HG03565 (cell line): ENCODE measurements around the gene TTC12.
"Not testable (repeated sequence)": the region's sequence is repeated elsewhere in the genome, so short reads cannot be mapped to it uniquely, and the experiment has no call there.

Source experiments
- ATAC-seq: cut with Tn5 transposase; IDR thresholded peaks from one replicate; pipeline ENCODE4 v1.9.1; 2021; ENCODE audit warnings: mild to moderate bottlenecking, moderate library complexity; ENCODE audit not compliant: unreplicated experiment

Gene TTC12

DNA sequence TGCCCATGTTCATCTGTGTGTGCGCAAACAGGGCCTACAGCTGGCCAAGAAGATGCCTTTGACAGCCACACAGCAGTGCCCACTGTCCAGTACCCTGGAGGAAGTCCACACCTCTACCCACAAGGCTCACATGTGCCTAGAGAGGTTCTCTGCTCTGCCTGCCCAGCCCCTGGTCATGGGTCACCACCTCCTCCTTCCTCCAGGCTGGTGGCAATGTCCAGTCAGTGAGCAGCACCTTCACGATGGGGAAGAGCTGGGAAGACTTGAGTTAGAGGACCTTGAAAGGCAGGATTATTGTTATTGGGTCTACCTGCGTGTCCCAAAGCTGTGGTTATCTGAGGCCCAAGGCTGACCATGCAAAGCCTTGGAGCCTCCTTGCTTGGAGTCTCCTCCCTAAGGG, 28.4 kb upstream of the TTC12 start:
- ATAC-seq: no peak

DNA sequence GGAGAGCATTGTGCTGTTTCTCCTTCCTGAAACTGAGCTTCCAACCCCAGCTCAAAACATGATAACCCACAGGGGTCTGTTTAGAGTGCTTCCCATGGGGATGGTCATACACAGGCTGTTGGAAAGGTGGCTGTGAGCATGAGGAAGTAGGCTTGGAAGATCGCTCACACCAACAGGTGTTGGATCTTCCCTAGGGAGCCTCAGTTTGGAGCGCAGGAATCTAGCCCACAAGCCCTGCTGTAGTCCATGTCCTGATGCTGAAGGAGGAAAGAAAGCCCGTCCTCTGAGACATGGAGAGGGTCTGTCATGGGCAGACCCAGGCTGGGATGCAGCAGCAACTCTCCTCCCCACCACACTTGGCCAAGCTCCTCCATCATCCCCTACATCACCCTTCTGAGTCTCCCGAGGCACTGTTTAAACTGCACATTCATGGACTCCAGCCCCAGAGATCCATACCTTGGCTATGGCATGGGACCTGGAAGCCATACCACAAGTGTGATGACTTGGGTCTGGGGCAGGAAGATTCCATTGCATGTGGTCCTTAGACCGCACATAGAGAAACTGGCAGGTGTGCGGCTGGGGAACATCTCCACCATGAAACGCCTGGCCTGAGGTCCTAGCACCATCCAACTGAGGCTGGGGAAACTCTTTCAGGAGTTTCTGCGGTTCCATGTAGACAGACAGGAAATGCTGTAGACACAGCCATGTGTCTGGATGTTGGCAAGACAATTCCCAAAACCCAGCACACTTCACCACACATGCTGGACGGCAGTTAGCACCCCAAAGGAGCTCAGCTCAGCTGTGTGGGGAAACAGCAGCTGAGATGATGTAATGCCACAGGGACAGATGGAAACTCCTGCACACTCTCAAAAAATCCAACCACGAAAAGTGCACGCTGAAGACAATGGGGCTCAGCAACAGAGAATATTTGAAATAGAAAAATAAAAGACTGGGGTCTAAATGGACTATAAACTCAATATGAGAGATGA, 27.6 kb upstream of the TTC12 start:
- ATAC-seq: no peak

DNA sequence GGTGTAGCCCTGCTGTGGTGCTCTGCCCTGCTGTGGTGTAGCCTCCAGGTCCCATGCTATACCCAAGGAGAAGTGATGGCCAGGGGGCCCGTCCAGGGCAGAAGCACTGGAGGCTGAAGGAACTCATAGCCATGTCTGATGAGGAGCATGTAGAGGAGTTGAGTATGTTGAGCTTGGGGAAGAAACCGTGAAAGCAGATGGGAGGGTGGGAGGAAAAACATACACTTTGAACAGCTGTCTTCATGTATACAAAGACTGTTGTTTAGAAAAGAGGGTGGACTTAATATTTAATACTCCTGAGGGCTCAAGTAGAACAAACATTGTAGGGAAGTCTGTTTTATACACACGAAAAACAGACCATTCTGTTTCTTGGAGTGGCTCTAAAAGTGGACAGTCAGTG, 26.6 kb upstream of the TTC12 start:
- ATAC-seq: no peak

DNA sequence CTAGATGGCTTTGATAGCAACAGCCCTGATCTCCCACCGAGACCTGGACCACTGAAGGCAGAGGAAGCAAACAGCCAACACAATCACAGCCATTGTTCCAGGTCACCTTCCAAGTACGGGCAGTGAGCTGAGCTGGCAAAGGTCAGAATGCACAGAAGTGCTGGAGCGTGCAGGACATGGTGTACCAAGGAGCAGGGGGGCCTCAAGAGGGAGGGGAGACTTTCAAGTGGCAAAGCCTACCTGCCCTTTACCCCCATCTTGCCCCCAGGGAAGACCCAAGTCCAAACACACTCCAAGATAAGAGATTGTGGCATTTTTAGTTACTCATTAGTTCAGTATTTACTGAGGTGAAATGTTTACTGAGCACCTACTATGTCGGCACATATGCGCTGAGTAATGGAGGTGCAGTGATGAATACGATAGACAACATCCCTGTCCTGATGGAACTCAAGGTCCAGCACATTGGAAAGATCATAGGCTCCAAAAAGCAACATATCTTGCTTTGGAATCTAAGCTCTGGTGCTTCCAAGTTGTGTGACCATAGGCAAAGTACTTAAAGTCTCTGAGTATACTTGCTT, 26.0 kb upstream of the TTC12 start:
- ATAC-seq: no peak

DNA sequence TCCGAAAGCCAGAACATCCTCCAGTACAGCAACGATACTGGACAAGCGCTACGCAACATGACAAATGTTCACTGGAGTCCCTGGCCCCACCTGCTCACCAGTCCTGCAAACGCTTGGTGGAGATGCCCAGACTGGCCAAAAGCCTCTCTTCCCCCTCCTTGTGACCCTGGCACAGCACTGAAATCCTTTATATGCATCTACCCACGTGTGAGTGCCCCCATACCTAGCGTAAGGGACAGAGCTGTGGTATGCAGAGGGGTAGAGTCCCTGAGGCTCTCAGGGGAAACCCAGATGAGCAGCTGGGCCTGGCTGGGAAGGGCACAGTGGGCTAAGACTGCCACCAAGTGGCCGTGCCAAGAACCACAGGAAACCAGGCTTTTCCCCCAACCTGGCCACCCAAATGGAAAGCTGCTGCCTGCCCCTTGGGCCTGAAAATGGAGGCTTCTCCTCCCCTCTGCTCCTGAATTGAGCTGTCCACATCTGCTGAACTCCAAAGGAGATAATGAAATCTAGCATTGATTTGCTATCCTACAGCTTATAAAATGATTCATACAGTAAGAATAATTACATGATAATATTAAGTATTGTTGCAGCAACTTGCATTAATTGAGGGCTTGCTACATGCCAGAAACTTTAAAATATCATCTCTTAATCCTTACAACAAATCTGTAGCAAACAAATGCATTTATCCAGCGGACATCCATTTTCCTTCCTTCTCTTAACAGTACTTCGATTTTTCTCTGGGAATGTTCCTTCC, 24.8 kb upstream of the TTC12 start:
- peak; percentile 78 for ATAC-seq

DNA sequence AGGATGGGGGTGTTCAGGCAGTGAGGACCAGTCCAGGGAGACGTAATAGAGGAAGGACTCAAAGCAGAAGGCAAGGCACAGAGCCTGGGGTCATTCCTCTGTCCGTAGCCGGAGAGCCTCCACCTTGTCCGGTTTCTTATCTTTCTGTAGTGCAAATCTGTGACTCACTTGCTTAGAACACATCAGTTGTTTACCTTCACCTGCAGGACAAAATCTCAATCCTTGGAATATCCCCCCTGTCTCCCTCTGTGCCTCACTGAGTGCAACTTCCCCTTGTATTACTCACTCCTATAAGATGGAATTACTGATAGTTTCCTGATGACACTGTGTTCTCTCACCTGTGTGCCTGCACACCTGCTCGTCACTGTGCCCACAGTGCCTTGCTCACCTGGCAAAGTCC, 20.4 kb upstream of the TTC12 start:
- ATAC-seq: no peak

DNA sequence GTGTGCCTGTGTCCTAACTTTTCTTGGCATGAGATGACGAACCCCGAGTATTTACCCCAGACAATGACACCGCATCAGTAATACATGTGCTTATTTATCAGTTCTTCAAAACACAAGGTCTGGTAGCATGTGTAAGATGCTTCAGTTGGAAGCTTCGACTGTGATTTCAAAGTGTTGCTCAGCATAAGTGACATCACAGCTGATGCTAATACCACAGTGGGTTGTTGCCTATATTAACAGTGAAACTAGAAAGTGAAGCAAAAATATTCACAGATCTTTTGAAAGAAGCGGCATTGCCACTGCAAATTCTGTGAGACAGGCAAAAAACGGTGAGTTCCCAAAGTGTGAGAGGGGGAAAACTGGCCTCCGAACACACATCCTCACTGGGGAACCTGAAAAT, 18.4 kb upstream of the TTC12 start:
- ATAC-seq: no peak

DNA sequence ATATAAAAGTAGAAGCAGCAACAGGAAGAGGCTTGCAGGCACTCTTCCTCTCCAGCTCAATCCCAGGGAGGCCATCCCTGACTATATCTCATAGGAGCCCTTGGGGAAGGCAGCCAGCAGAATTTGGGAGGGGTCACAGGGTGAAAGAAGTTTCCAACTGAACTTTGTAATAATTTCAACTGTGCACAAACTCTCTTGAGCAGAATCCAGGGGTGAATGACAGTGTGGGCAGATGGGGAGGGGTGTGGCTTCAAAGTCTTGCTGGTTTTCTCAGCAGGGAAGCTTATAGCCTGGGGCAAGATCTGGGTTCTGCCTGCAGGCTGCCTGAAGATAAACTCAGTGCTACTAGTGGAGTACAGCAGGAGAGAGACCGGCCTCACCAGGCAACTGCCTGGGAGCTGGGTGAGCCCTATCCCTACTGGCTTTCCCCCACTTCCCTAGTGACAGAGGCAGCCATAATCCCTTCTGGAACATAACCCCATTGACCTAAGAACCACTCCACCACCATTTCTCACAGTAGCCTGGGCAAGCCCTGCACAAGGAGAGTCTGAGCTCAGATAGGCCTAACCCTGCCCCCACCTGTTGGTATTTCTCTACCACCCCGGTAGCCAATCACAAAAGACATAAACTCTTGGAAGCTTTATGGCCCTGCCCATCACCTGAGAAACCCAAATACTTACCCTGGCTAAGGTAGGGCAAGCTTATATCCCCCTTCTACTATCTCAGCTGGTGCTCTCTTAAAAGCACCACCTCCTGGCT, 17.8 kb upstream of the TTC12 start:
- ATAC-seq: no peak

DNA sequence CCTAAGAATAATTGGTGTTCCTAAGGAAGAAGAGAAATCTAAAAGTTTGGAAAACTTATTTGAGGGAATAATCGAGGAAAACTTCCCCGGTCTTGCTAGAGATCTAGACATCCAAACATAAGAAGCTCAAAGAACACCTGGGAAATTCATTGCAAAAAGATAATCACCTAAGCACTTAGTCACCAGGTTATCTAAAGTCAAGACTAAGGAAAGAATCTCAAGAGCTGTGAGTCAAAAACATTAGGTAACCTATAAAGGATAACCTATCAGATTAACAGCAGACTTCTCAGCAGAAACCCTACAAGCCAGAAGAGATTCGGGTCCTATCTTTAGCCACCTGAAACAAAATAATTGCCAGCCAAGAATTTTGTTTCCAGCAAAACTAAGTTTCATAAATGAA, 15.9 kb upstream of the TTC12 start:
- not testable (repeated sequence) for ATAC-seq

DNA sequence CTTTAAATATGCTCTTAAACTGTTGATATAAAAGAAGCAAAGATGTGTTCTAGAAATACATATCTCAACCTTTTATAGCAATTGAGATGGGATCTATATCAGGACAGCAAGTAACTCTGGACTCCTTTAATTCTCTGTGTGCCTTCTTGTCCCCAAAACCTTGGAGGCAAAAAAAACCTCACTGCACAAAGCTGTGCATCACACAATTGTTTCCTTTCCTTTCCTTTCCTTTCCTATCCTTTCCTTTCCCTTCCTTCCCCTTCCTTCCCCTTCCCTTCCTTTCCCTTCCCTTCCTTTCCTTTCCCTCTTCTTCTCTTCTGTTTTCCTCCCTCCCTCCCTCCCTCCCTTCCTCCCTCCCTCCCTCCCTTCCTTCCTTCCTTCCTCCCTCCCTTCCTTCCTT, 9.5 kb upstream of the TTC12 start:
- no peak for ATAC-seq

DNA sequence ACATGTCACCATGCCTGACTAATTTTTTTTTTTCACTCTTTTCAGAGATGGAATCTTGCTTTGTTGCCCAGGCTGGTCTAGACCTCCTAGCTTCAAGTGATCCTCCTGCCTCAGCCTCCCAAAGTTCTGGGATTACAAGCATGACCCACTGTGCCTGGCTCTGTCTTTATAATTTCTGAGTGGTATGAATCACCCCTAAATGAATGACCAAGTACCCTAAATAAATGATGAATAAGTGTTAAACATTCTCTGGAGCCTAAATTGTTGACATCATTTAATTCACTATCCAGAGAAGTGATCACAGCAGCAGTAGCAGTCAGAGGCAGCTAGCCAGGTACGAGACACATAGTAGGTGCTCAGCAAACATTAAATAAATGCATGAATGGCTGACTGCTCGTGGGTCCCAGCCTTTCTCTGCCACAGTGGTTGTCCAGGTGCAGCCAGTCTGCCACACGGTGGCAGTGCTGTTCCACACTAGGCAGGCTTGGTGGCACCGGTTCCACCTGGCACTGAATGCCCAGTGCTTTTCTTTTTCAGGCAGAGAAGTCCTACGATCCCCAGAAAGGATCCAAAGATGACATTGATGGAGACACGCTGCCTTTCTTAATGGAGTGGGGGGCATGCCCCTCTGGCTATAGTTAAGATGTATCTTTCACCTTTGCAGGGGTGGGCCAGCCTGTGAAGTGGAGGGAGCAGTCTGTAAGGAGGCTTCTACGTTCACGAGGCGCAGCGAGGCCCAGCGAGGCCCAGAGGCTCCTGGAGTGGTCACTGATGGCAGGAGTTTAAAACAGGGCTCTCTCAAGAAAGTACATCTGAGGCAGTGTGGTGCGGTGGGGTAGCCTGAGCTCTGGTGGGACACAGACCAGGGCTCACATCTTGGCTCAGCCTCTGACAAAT, 8.7 kb upstream of the TTC12 start:
- ATAC-seq: peak; percentile 45

DNA sequence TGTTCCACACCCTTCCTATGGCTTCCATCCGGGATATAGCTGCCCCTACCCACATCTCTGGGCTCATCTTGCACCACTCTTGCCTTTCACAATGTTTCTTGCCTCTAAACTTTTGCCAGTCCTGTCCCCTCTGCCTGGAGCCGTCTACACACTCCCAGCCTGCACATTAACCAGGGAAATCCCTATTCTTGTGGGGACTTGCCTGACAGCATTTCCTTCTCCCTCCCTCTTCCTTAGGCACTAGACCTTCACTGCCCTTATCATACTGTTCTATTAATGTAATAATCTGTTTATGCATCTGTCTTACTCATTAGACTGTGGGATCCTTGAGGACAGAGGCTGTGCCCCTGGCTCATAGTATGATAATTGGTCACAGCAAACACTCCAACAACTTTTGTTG, 5.8 kb upstream of the TTC12 start:
- ATAC-seq: no peak

DNA sequence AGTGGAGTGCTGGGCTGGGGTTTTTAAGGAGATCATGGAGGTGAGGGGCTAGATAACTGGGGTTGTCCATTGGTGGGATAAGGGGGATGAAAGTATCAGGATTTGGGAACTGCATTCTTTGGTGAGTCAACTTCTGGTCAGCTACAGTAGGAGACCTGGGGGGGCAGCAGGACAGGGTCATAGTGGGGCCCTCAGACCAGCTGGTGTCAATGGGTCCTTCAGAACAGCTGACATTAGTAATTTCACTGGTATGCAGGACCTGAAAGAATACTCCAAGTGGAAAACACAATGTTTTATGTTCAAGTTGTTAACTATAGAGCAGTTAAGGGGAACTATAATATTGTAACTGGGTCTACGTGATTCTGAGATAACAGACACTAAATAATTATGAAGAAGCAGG, 2.8 kb upstream of the TTC12 start:
- ATAC-seq: no peak

DNA sequence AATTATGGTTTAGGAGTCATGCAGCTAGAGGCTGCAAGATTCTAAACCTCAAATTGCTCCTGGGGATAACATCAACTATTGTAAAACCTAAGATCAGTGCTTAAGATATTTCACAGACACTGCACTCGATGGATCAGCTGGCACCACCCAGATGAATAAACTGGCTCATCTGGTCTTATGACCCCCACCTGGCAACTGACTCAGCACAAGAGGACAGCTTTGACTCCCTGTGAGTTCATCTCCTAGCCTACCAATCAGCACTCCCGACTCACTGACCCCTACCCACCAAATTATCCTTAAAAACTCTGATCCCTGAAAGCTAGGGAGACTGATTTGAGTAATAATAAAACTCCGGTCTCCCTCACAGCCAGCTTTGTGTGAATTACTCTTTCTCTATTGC, 782 bp upstream of the TTC12 start:
- no peak for ATAC-seq

DNA sequence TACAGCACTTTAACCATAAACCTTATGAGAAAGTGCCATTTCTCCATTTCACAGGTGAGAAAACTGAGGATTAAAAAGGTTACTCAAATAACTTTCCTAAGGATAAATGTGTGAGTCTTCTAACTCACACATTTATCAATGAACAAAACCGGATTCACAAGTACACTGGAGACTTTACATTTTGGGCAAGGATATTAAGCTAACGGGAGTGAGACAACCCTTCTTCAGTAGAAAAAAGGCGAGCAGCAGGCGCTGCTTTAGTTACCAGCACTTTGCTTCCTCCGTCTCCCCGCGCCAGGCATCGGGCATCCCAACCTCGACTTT, 356 bp upstream of the TTC12 start:
- ATAC-seq: no peak

DNA sequence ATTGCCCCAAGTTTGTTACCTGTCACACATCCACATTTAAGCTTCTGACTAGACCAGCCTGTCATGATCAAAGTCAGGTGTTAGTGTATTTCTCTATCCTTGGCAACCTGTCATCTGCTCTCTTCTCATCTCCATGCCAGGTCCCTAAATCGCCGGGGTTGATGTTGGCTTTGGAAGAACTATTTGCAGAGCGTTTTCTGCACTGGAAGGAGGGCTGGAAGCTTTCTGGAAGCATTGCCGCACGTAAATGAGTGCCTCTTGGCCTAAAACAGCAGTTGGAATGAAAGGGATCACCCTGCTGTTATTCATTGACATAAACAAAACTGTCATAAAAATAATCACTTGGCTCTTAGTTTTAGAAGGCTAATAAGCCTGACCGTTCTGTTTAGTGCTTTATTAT, 1.4 kb downstream of the TTC12 start:
- ATAC-seq: no peak

DNA sequence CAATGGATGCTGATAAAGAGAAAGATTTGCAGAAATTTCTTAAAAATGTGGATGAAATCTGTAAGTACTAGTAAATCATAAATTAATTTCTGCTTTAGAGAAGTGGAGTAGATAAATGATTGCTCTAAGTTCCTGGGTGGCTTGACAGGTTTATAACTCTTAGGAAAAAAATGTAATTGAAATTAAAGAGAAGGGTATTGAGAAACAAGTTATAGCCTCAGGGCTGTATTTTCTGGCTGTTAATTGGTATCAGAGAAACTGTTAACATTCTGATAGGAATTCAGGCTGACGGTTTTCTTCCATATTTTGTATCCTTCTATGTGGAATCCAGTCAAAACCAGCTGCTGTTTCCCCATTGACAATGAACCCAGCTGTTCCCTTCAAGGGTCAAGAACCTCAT, 1.9 kb downstream of the TTC12 start:
- ATAC-seq: no peak

DNA sequence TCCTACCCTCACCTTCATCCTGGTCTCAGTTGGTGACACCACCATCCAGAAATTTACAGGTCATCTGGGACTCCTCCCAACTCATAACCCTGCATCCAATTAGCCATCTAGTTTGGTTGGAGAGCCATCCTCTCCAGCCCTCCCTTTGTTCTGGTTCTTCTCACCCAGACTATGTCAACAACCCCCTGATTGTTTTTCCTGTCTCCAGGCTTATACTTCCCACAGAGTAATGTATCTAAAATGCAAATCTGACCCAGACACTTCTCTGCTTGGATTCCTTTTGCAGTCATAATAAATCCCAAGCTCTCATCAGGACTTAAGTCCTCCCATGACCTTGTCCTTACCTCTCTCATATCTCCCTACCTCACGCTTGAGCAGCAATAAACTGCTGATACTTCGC, 3.0 kb downstream of the TTC12 start:
- no peak for ATAC-seq

DNA sequence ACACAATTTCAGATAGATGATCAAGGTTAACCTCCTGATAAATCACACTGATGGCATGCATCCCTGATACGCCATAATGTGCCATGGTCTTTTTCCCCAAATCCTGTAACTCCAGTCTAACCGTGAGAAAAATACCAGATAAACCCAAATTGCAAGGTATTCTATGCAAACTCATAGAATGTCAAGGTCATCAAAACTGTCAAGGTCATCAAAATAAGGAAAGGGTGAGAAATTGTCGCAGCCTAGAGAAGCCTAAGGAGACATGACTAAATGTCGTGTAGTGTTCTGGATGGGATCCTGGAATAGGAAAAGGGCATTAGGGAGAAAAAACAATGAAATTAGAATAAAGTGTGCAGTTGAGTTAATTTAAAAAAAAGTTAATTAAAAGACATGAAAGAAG, 4.7 kb downstream of the TTC12 start:
- ATAC-seq: no peak

DNA sequence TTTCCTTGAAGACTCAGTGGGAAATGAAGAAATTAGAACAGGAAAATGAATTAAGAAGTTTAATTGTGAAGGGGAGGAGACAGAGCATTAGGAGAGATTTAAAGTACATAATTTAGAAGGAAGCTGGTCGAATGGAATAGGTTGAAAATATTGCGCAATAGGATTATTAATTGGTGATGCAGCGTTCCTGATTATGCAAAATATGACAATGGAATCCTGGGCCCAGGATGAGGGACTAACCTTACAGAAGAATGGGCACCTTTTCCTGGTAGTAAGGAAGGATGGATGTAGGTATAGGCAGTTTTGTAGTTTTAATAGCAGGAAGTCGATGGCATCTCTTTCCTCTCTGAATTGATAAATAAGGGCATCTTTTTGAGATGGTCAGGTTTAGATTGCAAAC, 7.8 kb downstream of the TTC12 start:
- ATAC-seq: no peak
